ENCODE measurements around the gene SIRT1. TPM values are rescaled to one million over a fixed set of nuclear protein-coding genes. Genes with fewer than 3 reads are reported as not detected.
"Not testable (repeated sequence)": the region's sequence is repeated elsewhere in the genome, so short reads cannot be mapped to it uniquely, and the experiment has no call there.

The SIRT1 gene
- total RNA-seq, 2 donors from 2014 or later, result 30.2 to 36.7 TPM

GRCh38 chr10:67836972-67837371 lies 47.5 kb upstream of the SIRT1 start:
- no peaks in the 10 kb centered on the region for H3K27me3 ChIP-seq (ENCODE audit: control insufficient read depth, insufficient read depth, low read length, poor library complexity, severe bottlenecking)
- no peak overlapping the region for H3K4me3 ChIP-seq (ENCODE audit: low read length)
- H3K36me3 Mint-ChIP-seq (ENCODE audit: low read depth), result no peaks in the 10 kb centered on the region
- no peaks in the 10 kb centered on the region for H3K4me1 ChIP-seq (ENCODE audit: control insufficient read depth, insufficient read depth, low read length)
- H3K9me3 ChIP-seq (ENCODE audit: control insufficient read depth, low read length), result peaks cover 7% of the 10 kb centered on the region
- no peaks in the 10 kb centered on the region for H3K36me3 ChIP-seq (ENCODE audit: control insufficient read depth, insufficient read depth, low read length)
- TF ChIP-seq CTCF (conservative IDR thresholded peaks at IDR 0.05), result no peak
- DNase-seq, result no peak
- no peak overlapping the region for H3K27ac Mint-ChIP-seq
- peaks cover 12% of the 10 kb centered on the region for H3K9me3 Mint-ChIP-seq
- no CpG with 5 or more reads among the region's 1 CpG for WGBS, 2 experiments (ENCODE audit: insufficient coverage in 1 of 2, insufficient read length in 1 of 2)
- H3K4me3 Mint-ChIP-seq, result no peak overlapping the region
- peaks cover 1% of the 10 kb centered on the region for H3K4me1 Mint-ChIP-seq
- no peak overlapping the region for H3K27ac ChIP-seq (ENCODE audit: low read depth, low read length)
- no peaks in the 10 kb centered on the region for H3K27me3 Mint-ChIP-seq (ENCODE audit: insufficient read depth)
- H3K9ac ChIP-seq (ENCODE audit: extremely low read depth, low read length, poor library complexity, severe bottlenecking), result no peak overlapping the region

GRCh38 chr10:67837541-67838314 lies 46.7 kb upstream of the SIRT1 start, which contains the start of gene DNAJC12:
Gene DNAJC12, minus strand, starts transcription at chr10:67838188. Its CDS starts 177 bp downstream, at chr10:67838011.
- Histone ChIP-seq H3K9ac (ENCODE audit: extremely low read depth, low read length, poor library complexity, severe bottlenecking) (no peak within 1 kb of the TSS), H3K4me3 (ENCODE audit: low read length) (no peak within 1 kb of the TSS), H3K9me3 (ENCODE audit: control insufficient read depth, low read length) (peaks cover 11% of the 10 kb centered on the region), H3K36me3 (ENCODE audit: control insufficient read depth, insufficient read depth, low read length) (no peaks in the 10 kb centered on the region), H3K4me1 (ENCODE audit: control insufficient read depth, insufficient read depth, low read length) (no peaks in the 10 kb centered on the region), H3K27ac (ENCODE audit: low read depth, low read length) (no peak within 1 kb of the TSS), H3K27me3 (ENCODE audit: control insufficient read depth, insufficient read depth, low read length, poor library complexity, severe bottlenecking) (no peaks in the 10 kb centered on the region)
- Mint-ChIP-seq H3K4me1 (peaks cover 1% of the 10 kb centered on the region), H3K9me3 (peaks cover 17% of the 10 kb centered on the region), H3K27me3 (ENCODE audit: insufficient read depth) (no peaks in the 10 kb centered on the region), H3K27ac (no peak within 1 kb of the TSS), H3K4me3 (no peak within 1 kb of the TSS), H3K36me3 (ENCODE audit: low read depth) (no peaks in the 10 kb centered on the region)
- 29 to 80% methylated on average over 2 to 5 of the region's 5 CpGs for WGBS, 2 experiments (ENCODE audit: insufficient coverage in 1 of 2, insufficient read length in 1 of 2)
- no peak for TF ChIP-seq CTCF (conservative IDR thresholded peaks at IDR 0.05)
- no peak for DNase-seq

- H3K27ac Mint-ChIP-seq; H3K4me1 ChIP-seq (ENCODE audit: control insufficient read depth, insufficient read depth, low read length); H3K4me3 Mint-ChIP-seq; DNase-seq; H3K36me3 Mint-ChIP-seq (ENCODE audit: low read depth); H3K4me1 Mint-ChIP-seq; H3K27me3 Mint-ChIP-seq (ENCODE audit: insufficient read depth); H3K4me3 ChIP-seq (ENCODE audit: low read length); H3K27ac ChIP-seq (ENCODE audit: low read depth, low read length); H3K9ac ChIP-seq (ENCODE audit: extremely low read depth, low read length, poor library complexity, severe bottlenecking); H3K36me3 ChIP-seq (ENCODE audit: control insufficient read depth, insufficient read depth, low read length); H3K27me3 ChIP-seq (ENCODE audit: control insufficient read depth, insufficient read depth, low read length, poor library complexity, severe bottlenecking): not testable (repeated sequence)
- H3K9me3 ChIP-seq (ENCODE audit: control insufficient read depth, low read length), result peaks cover 11% of the 10 kb centered on the region
- 91 to 92% methylated on average over 5 to 12 of the region's 12 CpGs for WGBS, 2 experiments (ENCODE audit: insufficient coverage in 1 of 2, insufficient read length in 1 of 2)
- peaks cover 19% of the 10 kb centered on the region for H3K9me3 Mint-ChIP-seq
These were observed 44.9 kb upstream of the SIRT1 start for GRCh38 chr10:67839511-67839910.

All from endodermal cell (in vitro differentiated cells).